ENCODE results near the gene BCL2L2.
"Not testable (repeated sequence)": the region's sequence is repeated elsewhere in the genome, so short reads cannot be mapped to it uniquely, and the experiment has no call there.

Gene BCL2L2

GRCh38 chr14:23306412-23307145 lies at the start of gene BCL2L2:
Gene BCL2L2, plus strand, starts transcription at chr14:23306833. Its CDS starts 935 bp downstream, at chr14:23307768.
- peak; percentile 85 for DNase-seq (ENCODE audit: low read depth)

GRCh38 chr14:23258256-23258655 lies 48.4 kb upstream of the BCL2L2 start:
- no peak for DNase-seq (ENCODE audit: low read depth)

GRCh38 chr14:23259426-23259825 lies 47.2 kb upstream of the BCL2L2 start:
- no peak for DNase-seq (ENCODE audit: low read depth)

GRCh38 chr14:23260849-23261248 lies 45.8 kb upstream of the BCL2L2 start:
- not testable (repeated sequence) for DNase-seq (ENCODE audit: low read depth)

- DNase-seq (ENCODE audit: low read depth), result no peak
These were observed 37.4 kb upstream of the BCL2L2 start for GRCh38 chr14:23269193-23269592.

- no peak for DNase-seq (ENCODE audit: low read depth)
These were observed 31.2 kb upstream of the BCL2L2 start for GRCh38 chr14:23275412-23275811.

GRCh38 chr14:23277189-23277588 lies 29.4 kb upstream of the BCL2L2 start:
- DNase-seq (ENCODE audit: low read depth), result no peak

- not testable (repeated sequence) for DNase-seq (ENCODE audit: low read depth)
These were observed 28.7 kb upstream of the BCL2L2 start for GRCh38 chr14:23277928-23278327.

GRCh38 chr14:23281247-23281646 lies 25.4 kb upstream of the BCL2L2 start:
- no peak for DNase-seq (ENCODE audit: low read depth)

GRCh38 chr14:23284654-23285529 lies 21.7 kb upstream of the BCL2L2 start:
- peak; percentile 7 for DNase-seq (ENCODE audit: low read depth)

- DNase-seq (ENCODE audit: low read depth), result no peak
These were observed 21.1 kb upstream of the BCL2L2 start for GRCh38 chr14:23285530-23286019.

- DNase-seq (ENCODE audit: low read depth), result peak; percentile 97
These were observed 20.4 kb upstream of the BCL2L2 start, which contains the start of gene HOMEZ for GRCh38 chr14:23286020-23286901. Gene HOMEZ, minus strand, starts transcription at chr14:23286132. Its CDS starts 180 bp downstream, at chr14:23285952.

- no peak for DNase-seq (ENCODE audit: low read depth)
These were observed 19.6 kb upstream of the BCL2L2 start for GRCh38 chr14:23286902-23287479.

GRCh38 chr14:23294734-23295561 lies 11.7 kb upstream of the BCL2L2 start:
- DNase-seq (ENCODE audit: low read depth), result peak; percentile 38

GRCh38 chr14:23296012-23296777 lies 10.4 kb upstream of the BCL2L2 start:
- no peak for DNase-seq (ENCODE audit: low read depth)

GRCh38 chr14:23297096-23297495 lies 9.5 kb upstream of the BCL2L2 start:
- DNase-seq (ENCODE audit: low read depth), result no peak

GRCh38 chr14:23297611-23298277 lies 8.9 kb upstream of the BCL2L2 start:
- no peak for DNase-seq (ENCODE audit: low read depth)

GRCh38 chr14:23299211-23299957 lies 7.2 kb upstream of the BCL2L2 start:
- DNase-seq (ENCODE audit: low read depth), result peak; percentile 63

Measured in stromal cell of bone marrow (primary cell).